ENCODE results near the gene GJB1.
"Not testable (repeated sequence)": the region's sequence is repeated elsewhere in the genome, so short reads cannot be mapped to it uniquely, and the experiment has no call there.

The GJB1 gene

GRCh38 chrX:71256856-71257255 is 33.8 kb downstream of the GJB1 start:
- DNase-seq = no peak

GRCh38 chrX:71268624-71269023 is 45.6 kb downstream of the GJB1 start:
- not testable (repeated sequence) for DNase-seq

GRCh38 chrX:71269801-71270395 is 46.9 kb downstream of the GJB1 start:
- no peak for DNase-seq

- not testable (repeated sequence) for DNase-seq
Measured at GRCh38 chrX:71272313-71272712, 49.3 kb downstream of the GJB1 start.

Data from activated CD4-positive, alpha-beta T cell treated with anti-CD3 and anti-CD28 coated beads, Interleukin-2, Interleukin-6, amounts not matched to agents 100 ng/mL and 50 ng/mL, durations not matched to agents 16 hours and 8 hours (primary cell).